HG03457 (cell line): ENCODE data around the gene GNB1.
"Not testable (repeated sequence)": the region's sequence is repeated elsewhere in the genome, so short reads cannot be mapped to it uniquely, and the experiment has no call there.

Experiments used
- ATAC-seq: cut with Tn5 transposase; IDR thresholded peaks from one replicate; pipeline ENCODE4 v1.9.1; 2021; ENCODE audit warnings: moderate number of reproducible peaks; ENCODE audit not compliant: unreplicated experiment

Gene GNB1

GRCh38 chr1:1861761-1862310, 29.1 kb downstream of the GNB1 start:
- ATAC-seq: not testable (repeated sequence)

- ATAC-seq: no peak
Observed at GRCh38 chr1:1861339-1861730, 29.6 kb downstream of the GNB1 start.

GRCh38 chr1:1859970-1860697, 30.8 kb downstream of the GNB1 start:
- ATAC-seq: not testable (repeated sequence)

- ATAC-seq: no peak
Observed at GRCh38 chr1:1858382-1859086, 32.4 kb downstream of the GNB1 start.

- no peak for ATAC-seq
Observed at GRCh38 chr1:1857096-1857703, 33.7 kb downstream of the GNB1 start.

GRCh38 chr1:1856161-1856560, 34.7 kb downstream of the GNB1 start:
- ATAC-seq: not testable (repeated sequence)

- no peak for ATAC-seq
Observed at GRCh38 chr1:1853593-1854257, 37.2 kb downstream of the GNB1 start.

GRCh38 chr1:1852619-1853414, 38.1 kb downstream of the GNB1 start:
- ATAC-seq: no peak

- ATAC-seq: no peak
Observed at GRCh38 chr1:1847890-1848289, 43.0 kb downstream of the GNB1 start.

- no peak for ATAC-seq
Observed at GRCh38 chr1:1847061-1847850, 43.6 kb downstream of the GNB1 start.

- no peak for ATAC-seq
Observed at GRCh38 chr1:1846386-1846918, 44.4 kb downstream of the GNB1 start.

GRCh38 chr1:1842360-1843146, 48.3 kb downstream of the GNB1 start:
- ATAC-seq: no peak

GRCh38 chr1:1841575-1841995, 49.3 kb downstream of the GNB1 start:
- no peak for ATAC-seq

- no peak for ATAC-seq
Observed at GRCh38 chr1:1839311-1839965, 51.4 kb downstream of the GNB1 start.

GRCh38 chr1:1836119-1836518, 54.8 kb downstream of the GNB1 start:
- no peak for ATAC-seq

GRCh38 chr1:1835546-1835945, 55.3 kb downstream of the GNB1 start:
- no peak for ATAC-seq

- ATAC-seq: no peak
Observed at GRCh38 chr1:1833916-1834325, 57.0 kb downstream of the GNB1 start.

- no peak for ATAC-seq
Observed at GRCh38 chr1:1833456-1833855, 57.4 kb downstream of the GNB1 start.
